CD14-positive monocyte (primary cell): ENCODE measurements around the gene PKNOX2. TPM values are rescaled to one million over a fixed set of nuclear protein-coding genes. Genes with fewer than 3 reads are reported as not detected.

Source experiments
- DNase-seq, 3 donors: peaks; one replicate each; pipeline ENCODE4 v3.0.0-alpha.2; 2011 to 2022
- H2AFZ ChIP-seq: 2 replicates; pipeline ENCODE4 v1.6.0; 2012; ENCODE audit warnings: mild to moderate bottlenecking, low read depth, low read length, inconsistent platforms; ENCODE audit not compliant: insufficient read depth, poor library complexity, severe bottlenecking
- H3K27ac ChIP-seq, 2 donors: 1 replicate in 1 of 2; 2 replicates in 1 of 2; pipeline ENCODE4 v1.5.1; 2012 to 2013; ENCODE audit warnings: low read length in 2 of 2, control low read depth in 1 of 2, inconsistent platforms in 1 of 2, low read depth in 1 of 2, mild to moderate bottlenecking in 1 of 2
- H3K27me3 ChIP-seq, 2 donors: one replicate each; pipeline versions ENCODE4 v1.6.0 to v1.6.1; 2011 to 2013; ENCODE audit warnings: low read length in 2 of 2; ENCODE audit not compliant: control insufficient read depth in 2 of 2, insufficient read depth in 2 of 2
- H3K36me3 ChIP-seq, 2 donors: replicated peaks in 1 of 2; 1 replicate in 1 of 2; 2 replicates in 1 of 2; pipeline versions ENCODE4 v1.5.1 to v1.6.1; 2012 to 2013; ENCODE audit warnings: low read length in 2 of 2, control low read depth in 1 of 2, inconsistent platforms in 1 of 2, mild to moderate bottlenecking in 1 of 2; ENCODE audit not compliant: insufficient read depth in 2 of 2, control insufficient read depth in 1 of 2
- H3K4me1 ChIP-seq, 2 donors: 1 replicate in 1 of 2; 2 replicates in 1 of 2; pipeline versions ENCODE4 v1.5.1 to v1.6.1; 2012 to 2013; ENCODE audit warnings: low read length in 2 of 2, control low read depth in 1 of 2, inconsistent platforms in 1 of 2, mild to moderate bottlenecking in 1 of 2, moderate library complexity in 1 of 2; ENCODE audit not compliant: insufficient read depth in 2 of 2, control insufficient read depth in 1 of 2
- H3K4me2 ChIP-seq: replicated peaks from 2 replicates; pipeline ENCODE3; 2012; ENCODE audit warnings: low read length, moderate library complexity, mild to moderate bottlenecking; ENCODE audit not compliant: poor library complexity, severe bottlenecking; ENCODE audit errors: extremely low read depth
- H3K4me3 ChIP-seq, 3 experiments: fragments of 200-600 bp in 1 of 3; sonication (generic) in 1 of 3; replicated peaks in 1 of 3; 1 replicate in 2 of 3; 2 replicates in 1 of 3; pipeline ENCODE4 v1.5.1; 2011 to 2013; ENCODE audit warnings: low read length in 3 of 3, mild to moderate bottlenecking in 3 of 3, control low read depth in 2 of 3, low read depth in 2 of 3, inconsistent platforms in 1 of 3, moderate library complexity in 1 of 3
- H3K79me2 ChIP-seq: 2 replicates; pipeline ENCODE4 v1.6.0; 2012; ENCODE audit warnings: mild to moderate bottlenecking, control low read depth, inconsistent platforms, low read length, moderate library complexity; ENCODE audit not compliant: insufficient read depth
- H3K9ac ChIP-seq: 2 replicates; pipeline ENCODE4 v1.6.0; 2017; ENCODE audit warnings: low read length, mild to moderate bottlenecking; ENCODE audit not compliant: insufficient read depth, poor library complexity, severe bottlenecking
- H3K9me3 ChIP-seq, 2 donors: replicated peaks in 1 of 2; 1 replicate in 1 of 2; 2 replicates in 1 of 2; pipeline versions ENCODE4 v1.5.1 to v1.6.1; 2012 to 2013; ENCODE audit warnings: low read length in 2 of 2, control low read depth in 1 of 2; ENCODE audit not compliant: control insufficient read depth in 1 of 2, insufficient read depth in 1 of 2
- H4K20me1 ChIP-seq: 2 replicates; pipeline ENCODE4 v1.6.0; 2012; ENCODE audit warnings: mild to moderate bottlenecking, low read length, control low read depth, moderate library complexity; ENCODE audit not compliant: insufficient read depth
- H3K27ac Mint-ChIP-seq, 7 donors: one replicate each; pipeline ENCODE4 v1.8.0; 2020; ENCODE audit warnings: mild to moderate bottlenecking in 7 of 7, mixed read lengths in 7 of 7, moderate library complexity in 6 of 7, inconsistent platforms in 2 of 7
- H3K27me3 Mint-ChIP-seq, 3 donors: one replicate each; pipeline ENCODE4 v1.8.0; 2021 to 2022; ENCODE audit warnings: low read depth in 3 of 3, mild to moderate bottlenecking in 3 of 3, mixed read lengths in 3 of 3, moderate library complexity in 3 of 3, inconsistent platforms in 1 of 3
- H3K36me3 Mint-ChIP-seq, 2 donors: one replicate each; pipeline ENCODE4 v1.8.0; 2020; ENCODE audit warnings: mixed read lengths in 2 of 2, inconsistent platforms in 1 of 2, mild to moderate bottlenecking in 1 of 2
- H3K4me1 Mint-ChIP-seq: one replicate; pipeline ENCODE4 v1.8.0; 2020; ENCODE audit warnings: mild to moderate bottlenecking, mixed read lengths
- H3K4me3 Mint-ChIP-seq, 2 donors: one replicate each; pipeline ENCODE4 v1.8.0; 2020; ENCODE audit warnings: mild to moderate bottlenecking in 2 of 2, mixed read lengths in 2 of 2, moderate library complexity in 1 of 2
- H3K9me3 Mint-ChIP-seq, 7 donors: one replicate each; pipeline ENCODE4 v1.8.0; 2020 to 2022; ENCODE audit warnings: mixed read lengths in 7 of 7, mild to moderate bottlenecking in 6 of 7, moderate library complexity in 6 of 7, inconsistent platforms in 2 of 7
- CTCF ChIP-seq: fragments of 200-600 bp; IDR thresholded peaks from one replicate; pipeline ENCODE4 v1.8.0; 2022; ENCODE audit warnings: antibody characterized with exemption, mild to moderate bottlenecking
- WGBS: methylation state at CpG from one replicate; pipeline ENCODE4 v1.1.5; 2013; ENCODE audit warnings: missing lambda C conversion rate; ENCODE audit not compliant: insufficient coverage; 5-methylcytosine and 5-hydroxymethylcytosine counted together
- intact Hi-C, 2 donors: fragments of 100-400 bp; cut with micrococcal nuclease; formaldehyde crosslinking; loops; one replicate each; pipeline versions ENCODE4 v1.15.0 to v1.15.1; 2023
- polyA plus RNA-seq, 3 donors: library from polyadenylated mRNA; depleted of rRNA in 1 of 3; unstranded in 2 of 3; stranded (reverse) in 1 of 3; fragments of 300-500 nt in 2 of 3; fragments of >200 nt in 1 of 3; fragmentation: Illumina TruSeq in 2 of 3; gene quantifications; 1 replicate in 2 of 3; 2 replicates in 1 of 3; pipeline ENCODE4 v1.2.3, GENCODE V29; 2012 to 2021

PKNOX2 gene
- polyA plus RNA-seq, 3 donors, result not detected

DNA sequence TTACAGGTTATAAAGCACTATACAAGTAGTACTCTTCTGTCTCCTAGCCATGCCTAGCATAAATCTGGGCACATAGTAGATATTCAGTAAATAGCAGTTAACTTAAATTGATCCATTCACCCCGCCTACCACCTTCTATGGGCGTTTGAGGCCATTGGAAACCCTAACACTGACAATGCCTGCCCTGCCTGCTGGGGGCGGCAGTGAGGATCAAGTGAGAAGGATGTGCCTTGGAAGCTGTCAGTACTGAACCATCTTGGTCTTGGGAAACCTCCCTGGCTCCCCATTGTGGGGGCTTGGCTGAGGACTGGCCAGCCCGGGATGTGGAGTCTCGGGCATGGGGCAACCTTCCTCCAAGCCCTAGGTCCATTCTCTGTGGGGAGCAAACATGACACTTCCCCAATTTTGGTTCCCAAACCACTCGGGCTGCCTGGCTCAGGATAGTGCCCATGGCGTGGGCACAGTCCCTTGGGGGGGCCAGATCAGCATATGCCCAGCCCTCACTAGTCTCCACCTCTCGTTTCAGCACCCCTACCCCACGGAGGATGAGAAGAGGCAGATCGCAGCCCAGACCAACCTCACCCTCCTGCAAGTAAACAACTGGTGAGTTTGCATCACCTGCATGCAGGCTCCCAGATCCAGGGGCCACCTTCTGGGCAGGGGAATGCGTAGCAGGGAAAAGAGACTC is 264.1 kb downstream of the PKNOX2 start:
- Histone ChIP-seq H3K4me1 (no peaks in the 10 kb centered on the region), H3K9ac (no peak overlapping the region), H3K4me3 (no peak overlapping the region), H2AFZ (no peak overlapping the region), H4K20me1 (no peaks in the 10 kb centered on the region), H3K79me2 (no peaks in the 10 kb centered on the region), H3K4me2 (no peak overlapping the region), H3K27ac (no peak overlapping the region), H3K36me3 (no peaks in the 10 kb centered on the region), H3K9me3 (no peaks in the 10 kb centered on the region), H3K27me3 (no peaks in the 10 kb centered on the region)
- Mint-ChIP-seq H3K27ac (no peak overlapping the region), H3K27me3 (peaks cover 4 to 16% (median 8%) of the 10 kb centered on the region in 3 donors), H3K4me1 (peaks cover 5% of the 10 kb centered on the region), H3K4me3 (no peak overlapping the region), H3K9me3 (no peaks in the 10 kb centered on the region), H3K36me3 (no peaks in the 10 kb centered on the region)
- TF ChIP-seq CTCF, result no peak
- intact Hi-C loops, result no loop called here
- WGBS, result 39% methylated on average over 8 of the region's 11 CpGs
- no peak for DNase-seq

- Mint-ChIP-seq H3K4me3 (no peak overlapping the region), H3K27ac (no peak overlapping the region), H3K4me1 (peaks cover 5% of the 10 kb centered on the region), H3K9me3 (no peaks in the 10 kb centered on the region), H3K27me3 (peaks cover 5 to 16% (median 12%) of the 10 kb centered on the region in 3 donors), H3K36me3 (no peaks in the 10 kb centered on the region)
- Histone ChIP-seq H3K27ac (no peak overlapping the region), H3K4me3 (no peak overlapping the region), H4K20me1 (no peaks in the 10 kb centered on the region), H2AFZ (no peak overlapping the region), H3K4me1 (no peaks in the 10 kb centered on the region), H3K79me2 (no peaks in the 10 kb centered on the region), H3K9ac (no peak overlapping the region), H3K27me3 (no peaks in the 10 kb centered on the region), H3K9me3 (no peaks in the 10 kb centered on the region), H3K36me3 (no peaks in the 10 kb centered on the region), H3K4me2 (no peak overlapping the region)
- WGBS, result 50% methylated on average over 2 of the region's 6 CpGs
- no peak for DNase-seq
- TF ChIP-seq CTCF, result peak; percentile 44
- intact Hi-C loops, result no loop called here
These were observed 264.7 kb downstream of the PKNOX2 start for GRCh38 chr11:125429174-125429707.
